Transverse colon (tissue), 3 donors: ENCODE measurements around the gene SMYD4.

Experiments used
- CTCF ChIP-seq, 5 experiments: fragments of 200-600 bp in 3 of 5; fragments of 450-650 bp in 2 of 5; sonication (generic) in 3 of 5; IDR thresholded peaks; 1 replicate in 2 of 5; 2 replicates in 3 of 5; pipeline ENCODE4 v1.5.1; 2016 to 2017; ENCODE audit warnings: antibody characterized with exemption in 5 of 5, inconsistent platforms in 3 of 5, mild to moderate bottlenecking in 2 of 5, moderate library complexity in 1 of 5
- POLR2A ChIP-seq: fragments of 450-650 bp; IDR thresholded peaks from one replicate; pipeline ENCODE4 v1.6.1; 2016; ENCODE audit warnings: antibody characterized with exemption, mild to moderate bottlenecking, moderate library complexity

- TF ChIP-seq CTCF (IDR thresholded peaks at IDR 0.05), result no peak
- no peak for TF ChIP-seq POLR2A
Measured at GRCh38 chr17:1820528-1821252, 9.0 kb downstream of the SMYD4 start.
